Measurements from ENCODE around the gene TLE5. TPM values are rescaled to one million over a fixed set of nuclear protein-coding genes. Genes with fewer than 3 reads are reported as not detected.

Gene TLE5
- polyA plus RNA-seq, 1 experiment = 579 TPM

GRCh38 chr19:3108775-3109174 lies 46.5 kb upstream of the TLE5 start:
- Histone ChIP-seq H3K4me3 (ENCODE audit: low read depth, low read length) (no peak overlapping the region), H3K36me3 (ENCODE audit: control insufficient read depth, insufficient read depth, low read length) (peaks cover 7% of the 10 kb centered on the region), H3K27me3 (ENCODE audit: control insufficient read depth, insufficient read depth, low read length) (no peaks in the 10 kb centered on the region)
- ChIA-PET CTCF (interaction anchor here (0.7 to 5.3 kb wide), 21 partner anchors 9 to 157 kb away, joined by 3 to 55 read pairs (median 4); partner anchors contain the start of gene GNA11), POLR2A (no interaction called here)
- TF ChIP-seq CTCF (IDR thresholded peaks at IDR 0.05; ENCODE audit: insufficient read depth, low read depth, low read length) = peak; percentile 93
- DNase-seq (ENCODE audit: low read depth) = no peak

DNA sequence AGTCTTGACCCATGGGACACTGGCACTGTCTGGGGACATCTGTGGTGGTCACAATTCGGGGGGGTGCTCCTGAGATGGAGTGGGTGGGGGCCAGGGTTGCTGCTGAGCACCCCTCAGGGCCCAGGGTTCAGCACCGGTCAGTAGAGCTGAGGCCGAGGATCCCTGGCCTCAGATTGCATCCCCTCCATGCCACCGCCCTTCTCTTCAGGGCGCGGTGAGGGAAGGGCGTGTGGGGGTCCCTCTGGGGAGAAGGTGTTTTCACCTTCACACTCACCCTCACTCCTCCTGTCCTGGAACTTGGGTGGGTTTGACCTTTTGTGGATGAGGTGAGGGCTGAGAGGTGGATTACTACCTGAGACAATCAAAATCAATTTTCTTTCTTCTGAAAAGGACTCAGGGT lies 45.4 kb upstream of the TLE5 start:
- Histone ChIP-seq H3K27me3 (ENCODE audit: control insufficient read depth, insufficient read depth, low read length) (no peaks in the 10 kb centered on the region), H3K36me3 (ENCODE audit: control insufficient read depth, insufficient read depth, low read length) (peaks cover 3% of the 10 kb centered on the region), H3K4me3 (ENCODE audit: low read depth, low read length) (no peak overlapping the region)
- no peak for TF ChIP-seq CTCF (IDR thresholded peaks at IDR 0.05; ENCODE audit: insufficient read depth, low read depth, low read length)
- ChIA-PET CTCF (interaction anchor here (0.9 to 5.3 kb wide), 9 partner anchors 10 to 156 kb away, joined by 3 to 55 read pairs (median 7); partner anchors contain the start of gene GNA11), POLR2A (no interaction called here)
- no peak for DNase-seq (ENCODE audit: low read depth)

DNA sequence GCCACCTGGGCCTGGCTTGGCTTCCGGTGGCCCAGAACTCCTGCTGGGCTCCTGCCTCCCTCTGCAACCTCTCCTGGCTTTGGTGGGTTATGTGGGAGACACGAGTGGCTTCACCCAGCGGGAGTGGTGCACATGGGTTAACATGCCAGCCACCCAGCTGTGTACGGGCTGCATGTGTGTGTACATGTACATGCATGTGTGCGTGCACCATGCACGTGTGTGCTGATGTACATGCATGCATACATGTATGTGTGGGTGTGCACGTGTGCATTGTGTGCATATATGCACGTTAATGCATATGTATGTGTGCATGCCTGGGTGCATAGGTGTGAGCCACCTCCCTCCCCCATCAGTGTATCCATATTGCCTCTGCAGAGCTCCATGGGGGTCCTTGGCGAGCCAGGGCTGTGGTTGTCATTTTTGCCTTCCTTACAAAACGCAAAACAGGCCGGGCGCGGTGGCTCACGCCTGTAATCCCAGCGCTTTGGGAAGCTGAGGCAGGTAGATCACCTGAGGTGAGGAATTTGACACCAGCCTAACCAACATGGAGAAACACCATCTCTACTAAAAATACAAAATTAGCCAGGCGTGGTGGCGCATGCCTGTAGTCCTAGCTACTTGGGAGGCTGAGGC lies 44.3 kb upstream of the TLE5 start:
- ChIA-PET CTCF (interaction anchor here (1.0 to 5.3 kb wide), 6 partner anchors 9 to 144 kb away, joined by 3 to 55 read pairs (median 9); partner anchors contain the start of gene GNA11), POLR2A (no interaction called here)
- Histone ChIP-seq H3K36me3 (ENCODE audit: control insufficient read depth, insufficient read depth, low read length) (peaks cover 3% of the 10 kb centered on the region), H3K4me3 (ENCODE audit: low read depth, low read length) (no peak overlapping the region), H3K27me3 (ENCODE audit: control insufficient read depth, insufficient read depth, low read length) (no peaks in the 10 kb centered on the region)
- no peak for DNase-seq (ENCODE audit: low read depth)
- no peak for TF ChIP-seq CTCF (IDR thresholded peaks at IDR 0.05; ENCODE audit: insufficient read depth, low read depth, low read length)

GRCh38 chr19:3105641-3106508 lies 43.6 kb upstream of the TLE5 start:
- TF ChIP-seq CTCF (IDR thresholded peaks at IDR 0.05; ENCODE audit: insufficient read depth, low read depth, low read length) = no peak
- ChIA-PET CTCF (interaction anchor here (0.5 to 5.3 kb wide), 12 partner anchors 9 to 155 kb away, joined by 3 to 55 read pairs (median 6); partner anchors contain the start of gene GNA11), POLR2A (no interaction called here)
- DNase-seq (ENCODE audit: low read depth) = no peak
- Histone ChIP-seq H3K27me3 (ENCODE audit: control insufficient read depth, insufficient read depth, low read length) (no peaks in the 10 kb centered on the region), H3K4me3 (ENCODE audit: low read depth, low read length) (no peak overlapping the region), H3K36me3 (ENCODE audit: control insufficient read depth, insufficient read depth, low read length) (no peaks in the 10 kb centered on the region; the same call in 1 of the 2 replicates)

DNA sequence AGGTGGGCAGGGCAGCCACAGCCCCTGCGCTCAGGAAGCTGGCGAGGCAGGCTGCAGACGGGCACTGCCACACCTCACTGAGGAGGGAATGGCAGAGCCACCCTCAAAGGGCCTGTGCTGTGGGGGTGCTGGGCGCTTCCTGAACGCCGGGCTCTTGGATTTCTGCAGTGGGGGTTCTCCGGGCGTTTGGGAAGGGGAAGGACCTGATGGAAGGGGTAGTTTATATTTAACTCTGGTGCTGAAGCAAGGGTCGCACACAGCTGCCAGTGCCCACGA lies 42.4 kb upstream of the TLE5 start:
- no peak for TF ChIP-seq CTCF (IDR thresholded peaks at IDR 0.05; ENCODE audit: insufficient read depth, low read depth, low read length)
- Histone ChIP-seq H3K36me3 (ENCODE audit: control insufficient read depth, insufficient read depth, low read length) (no peaks in the 10 kb centered on the region; the same call in 1 of the 2 replicates), H3K4me3 (ENCODE audit: low read depth, low read length) (no peak overlapping the region), H3K27me3 (ENCODE audit: control insufficient read depth, insufficient read depth, low read length) (no peaks in the 10 kb centered on the region)
- ChIA-PET CTCF (interaction anchor here (0.6 to 3.0 kb wide), 19 partner anchors 9 to 918 kb away, joined by 3 to 15 read pairs (median 5); partner anchors contain the start of gene GNA11), POLR2A (no interaction called here)
- no peak for DNase-seq (ENCODE audit: low read depth)
